HG03097 (cell line): Measurements from ENCODE around the gene SEC24B.
"Not testable (repeated sequence)": the region's sequence is repeated elsewhere in the genome, so short reads cannot be mapped to it uniquely, and the experiment has no call there.

Experiments used
- ATAC-seq: cut with Tn5 transposase; IDR thresholded peaks from one replicate; pipeline ENCODE4 v1.9.1; 2021; ENCODE audit not compliant: unreplicated experiment, low FRiP score

Gene SEC24B

GRCh38 chr4:109497511-109497910 lies 63.9 kb downstream of the SEC24B start:
- ATAC-seq, result no peak

GRCh38 chr4:109499513-109499912 lies 65.9 kb downstream of the SEC24B start:
- ATAC-seq, result no peak

GRCh38 chr4:109506890-109507289 lies 73.3 kb downstream of the SEC24B start:
- no peak for ATAC-seq

GRCh38 chr4:109510687-109511086 lies 77.1 kb downstream of the SEC24B start:
- ATAC-seq, result no peak

GRCh38 chr4:109511414-109511813 lies 77.8 kb downstream of the SEC24B start:
- no peak for ATAC-seq

- ATAC-seq, result not testable (repeated sequence)
Observed at GRCh38 chr4:109513368-109513767, 79.8 kb downstream of the SEC24B start.

- ATAC-seq, result no peak
Observed at GRCh38 chr4:109532182-109532581, 98.6 kb downstream of the SEC24B start.

- no peak for ATAC-seq
Observed at GRCh38 chr4:109545401-109545800, 111.8 kb downstream of the SEC24B start.

GRCh38 chr4:109547394-109547793 lies 113.8 kb downstream of the SEC24B start:
- no peak for ATAC-seq

GRCh38 chr4:109548655-109549054 lies 115.0 kb downstream of the SEC24B start:
- ATAC-seq, result no peak

GRCh38 chr4:109552237-109552636 lies 118.6 kb downstream of the SEC24B start:
- no peak for ATAC-seq

- ATAC-seq, result no peak
Observed at GRCh38 chr4:109553130-109553529, 119.5 kb downstream of the SEC24B start.

- ATAC-seq, result no peak
Observed at GRCh38 chr4:109554971-109555370, 121.4 kb downstream of the SEC24B start.

GRCh38 chr4:109557433-109557832 lies 123.8 kb downstream of the SEC24B start:
- ATAC-seq, result no peak

GRCh38 chr4:109558095-109558494 lies 124.5 kb downstream of the SEC24B start:
- not testable (repeated sequence) for ATAC-seq

GRCh38 chr4:109559625-109559982 lies 126.0 kb downstream of the SEC24B start:
- ATAC-seq, result peak; percentile 20

GRCh38 chr4:109559983-109560686 lies 126.5 kb downstream of the SEC24B start, which contains the start of gene MCUB:
Gene MCUB, plus strand, starts transcription at chr4:109560246. Its CDS starts 92 bp downstream, at chr4:109560338.
- peak; percentile 92 for ATAC-seq

GRCh38 chr4:109560687-109561461 lies 127.3 kb downstream of the SEC24B start:
- peak; percentile 63 for ATAC-seq

GRCh38 chr4:109562457-109563239 lies 129.0 kb downstream of the SEC24B start:
- ATAC-seq, result no peak

- ATAC-seq, result no peak
Observed at GRCh38 chr4:109571494-109571893, 137.9 kb downstream of the SEC24B start.

GRCh38 chr4:109572154-109572553 lies 138.5 kb downstream of the SEC24B start:
- ATAC-seq, result no peak
